ENCODE results near the gene HCN2. TPM values are rescaled to one million over a fixed set of nuclear protein-coding genes. Genes with fewer than 3 reads are reported as not detected.
A peak's percentile ranks its signal among the peaks of the same experiment; 100 is the strongest.

HCN2 gene
- total and polyA plus RNA-seq, 2 of the 13 experiments (the other 11 are each of a cell fraction or from before 2014, with no cell fraction given) = 0.01 TPM; not detected in 1

GRCh38 chr19:584240-585001, 5.3 kb upstream of the HCN2 start (continued):
- TF ChIP-seq USF2 (IDR thresholded peaks at IDR 0.05; ENCODE audit: low read depth, low read length) = no peak
- no peak for TF ChIP-seq USF2 (CRISPR knock-in tag; IDR thresholded peaks at IDR 0.05; ENCODE audit: borderline replicate concordance)
- TF ChIP-seq ZMAT3 (CRISPR knock-in tag; conservative IDR thresholded peaks at IDR 0.05) = peak; percentile 77; the same call in 1 of the 2 replicates
- no peak for TF ChIP-seq KLF11 (CRISPR knock-in tag; IDR thresholded peaks at IDR 0.05)
- TF ChIP-seq SNAPC5 (CRISPR knock-in tag; IDR thresholded peaks at IDR 0.05; ENCODE audit: borderline replicate concordance) = no peak
- TF ChIP-seq CERS6 (CRISPR knock-in tag; IDR thresholded peaks at IDR 0.05) = 0 out of 2 replicates have a peak, but pooled peaks have one; percentile 44
- no peak for TF ChIP-seq ZFP41 (CRISPR knock-in tag; IDR thresholded peaks at IDR 0.05; ENCODE audit: borderline replicate concordance)
- no peak for TF ChIP-seq LCORL (IDR thresholded peaks at IDR 0.05)
- TF ChIP-seq LCORL (CRISPR knock-in tag; IDR thresholded peaks at IDR 0.05) = peak; percentile 81
- peak; percentile 58; the same call in 1 of the 2 replicates for TF ChIP-seq ZFP36L1 (CRISPR knock-in tag; IDR thresholded peaks at IDR 0.05)
- TF ChIP-seq MYPOP (CRISPR knock-in tag; IDR thresholded peaks at IDR 0.05) = peak; percentile 51; the same call in 1 of the 2 replicates
- TF ChIP-seq ZNF720 (CRISPR knock-in tag; IDR thresholded peaks at IDR 0.05) = no peak
- no peak; the same call in 1 of the 2 replicates for TF ChIP-seq ZNF792 (CRISPR knock-in tag; IDR thresholded peaks at IDR 0.05)
- TF ChIP-seq KDM3A (CRISPR knock-in tag; IDR thresholded peaks at IDR 0.05; ENCODE audit: low read depth) = peak; percentile 25; the same call in 1 of the 2 replicates
- TF ChIP-seq, protein P1, sequence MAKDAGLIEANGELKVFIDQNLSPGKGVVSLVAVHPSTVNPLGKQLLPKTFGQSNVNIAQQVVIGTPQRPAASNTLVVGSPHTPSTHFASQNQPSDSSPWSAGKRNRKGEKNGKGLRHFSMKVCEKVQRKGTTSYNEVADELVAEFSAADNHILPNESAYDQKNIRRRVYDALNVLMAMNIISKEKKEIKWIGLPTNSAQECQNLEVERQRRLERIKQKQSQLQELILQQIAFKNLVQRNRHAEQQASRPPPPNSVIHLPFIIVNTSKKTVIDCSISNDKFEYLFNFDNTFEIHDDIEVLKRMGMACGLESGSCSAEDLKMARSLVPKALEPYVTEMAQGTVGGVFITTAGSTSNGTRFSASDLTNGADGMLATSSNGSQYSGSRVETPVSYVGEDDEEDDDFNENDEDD (CRISPR knock-in tag; IDR thresholded peaks at IDR 0.05; ENCODE audit: borderline replicate concordance) = no peak; the same call in 1 of the 2 replicates
- TF ChIP-seq MEF2D (CRISPR knock-in tag; IDR thresholded peaks at IDR 0.05) = peak; percentile 64
- no peak for TF ChIP-seq HNRNPUL1 (IDR thresholded peaks at IDR 0.05; ENCODE audit: low read depth, low read length)
- TF ChIP-seq, protein P2, sequence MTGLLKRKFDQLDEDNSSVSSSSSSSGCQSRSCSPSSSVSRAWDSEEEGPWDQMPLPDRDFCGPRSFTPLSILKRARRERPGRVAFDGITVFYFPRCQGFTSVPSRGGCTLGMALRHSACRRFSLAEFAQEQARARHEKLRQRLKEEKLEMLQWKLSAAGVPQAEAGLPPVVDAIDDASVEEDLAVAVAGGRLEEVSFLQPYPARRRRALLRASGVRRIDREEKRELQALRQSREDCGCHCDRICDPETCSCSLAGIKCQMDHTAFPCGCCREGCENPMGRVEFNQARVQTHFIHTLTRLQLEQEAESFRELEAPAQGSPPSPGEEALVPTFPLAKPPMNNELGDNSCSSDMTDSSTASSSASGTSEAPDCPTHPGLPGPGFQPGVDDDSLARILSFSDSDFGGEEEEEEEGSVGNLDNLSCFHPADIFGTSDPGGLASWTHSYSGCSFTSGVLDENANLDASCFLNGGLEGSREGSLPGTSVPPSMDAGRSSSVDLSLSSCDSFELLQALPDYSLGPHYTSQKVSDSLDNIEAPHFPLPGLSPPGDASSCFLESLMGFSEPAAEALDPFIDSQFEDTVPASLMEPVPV (CRISPR knock-in tag; IDR thresholded peaks at IDR 0.05) = no peak; the same call in 1 of the 2 replicates
- TF ChIP-seq RXRB (CRISPR knock-in tag; IDR thresholded peaks at IDR 0.05; ENCODE audit: borderline replicate concordance) = 0 out of 2 replicates have a peak, but pooled peaks have one; percentile 23
- peak; percentile 39; the same call in 1 of the 2 replicates for TF ChIP-seq ATF2 (CRISPR knock-in tag; IDR thresholded peaks at IDR 0.05)
- 0 out of 2 replicates have a peak, but pooled peaks have one; percentile 43 for TF ChIP-seq ZNF777 (CRISPR knock-in tag; IDR thresholded peaks at IDR 0.05)

Measured in HepG2 (cell line).